Heart left ventricle (tissue), 13 donors: Measurements from ENCODE around the gene FGD4.

Source experiments
- POLR2A ChIP-seq, 2 donors: fragments of 450-650 bp; IDR thresholded peaks; one replicate each; pipeline ENCODE4 v1.6.1; 2017; ENCODE audit warnings: antibody characterized with exemption in 2 of 2, mild to moderate bottlenecking in 2 of 2, moderate library complexity in 2 of 2
- TF ChIP-seq, protein P1 (sequence below), 12 donors: fragments of 200-600 bp; sonication (generic) in 4 of 12; IDR thresholded peaks; one replicate each; pipeline versions ENCODE4 v1.5.0 to v1.8.0; 2018 to 2022; ENCODE audit warnings: antibody characterized with exemption in 12 of 12, mild to moderate bottlenecking in 5 of 12
- donor health status: ischemic (EF 13 %, LVEDD 7.1; RV severe dilation, severe dysfunction).
- donor health status: DM: no; HTN: yes; CAD: no.
- donor health status: DM: no; HTN: no; CAD: no.
- donor health status: ischemic (EF 25% LVEDD 6.9; RV normal size, moderate dysfunction).
- donor health status: ischemic (EF 25% LVEDD 5.7; RV mildly dilated, moderate dysfunction).
- donor health status: ischemic (EF 35%, LVEDD 5.7; RV mildly dilated, moderate dysfunction).
- donor health status: nonischemic (EF 11% LVEDD 7.7; RV severe dilation, severe dysfunction).
- donor health status: DM: yes; HTN: yes; CAD: no.
- donor health status: PGD.
- donor health status: ischemic (EF 29% LVEDD 5.4; RV normal size, mild dysfunction).
- donor health status: nonischemic (EF 23%, LVEDD 6.1; RV moderate dilation, normal function).

DNA sequence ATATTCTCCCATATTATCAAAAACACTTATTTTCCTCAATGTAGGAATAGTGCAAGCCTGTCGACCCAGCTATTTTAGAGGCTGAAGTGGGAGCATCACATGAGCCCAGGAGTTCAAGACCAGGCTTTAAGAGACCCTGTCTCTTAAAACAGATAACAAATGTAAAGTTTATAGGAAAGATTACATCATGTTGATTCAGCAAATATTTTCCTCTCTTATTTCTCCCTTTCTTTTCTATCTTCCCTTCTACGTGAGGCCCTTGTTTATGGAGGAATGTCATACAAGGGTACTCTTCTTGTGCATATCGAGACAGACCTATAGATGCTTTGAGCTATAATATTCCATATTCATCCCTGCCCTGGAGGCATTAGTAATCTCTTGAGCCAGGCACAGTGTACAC, 36.5 kb upstream of the FGD4 start:
- TF ChIP-seq, protein P1, sequence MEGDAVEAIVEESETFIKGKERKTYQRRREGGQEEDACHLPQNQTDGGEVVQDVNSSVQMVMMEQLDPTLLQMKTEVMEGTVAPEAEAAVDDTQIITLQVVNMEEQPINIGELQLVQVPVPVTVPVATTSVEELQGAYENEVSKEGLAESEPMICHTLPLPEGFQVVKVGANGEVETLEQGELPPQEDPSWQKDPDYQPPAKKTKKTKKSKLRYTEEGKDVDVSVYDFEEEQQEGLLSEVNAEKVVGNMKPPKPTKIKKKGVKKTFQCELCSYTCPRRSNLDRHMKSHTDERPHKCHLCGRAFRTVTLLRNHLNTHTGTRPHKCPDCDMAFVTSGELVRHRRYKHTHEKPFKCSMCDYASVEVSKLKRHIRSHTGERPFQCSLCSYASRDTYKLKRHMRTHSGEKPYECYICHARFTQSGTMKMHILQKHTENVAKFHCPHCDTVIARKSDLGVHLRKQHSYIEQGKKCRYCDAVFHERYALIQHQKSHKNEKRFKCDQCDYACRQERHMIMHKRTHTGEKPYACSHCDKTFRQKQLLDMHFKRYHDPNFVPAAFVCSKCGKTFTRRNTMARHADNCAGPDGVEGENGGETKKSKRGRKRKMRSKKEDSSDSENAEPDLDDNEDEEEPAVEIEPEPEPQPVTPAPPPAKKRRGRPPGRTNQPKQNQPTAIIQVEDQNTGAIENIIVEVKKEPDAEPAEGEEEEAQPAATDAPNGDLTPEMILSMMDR (IDR thresholded peaks at IDR 0.05), result no peak
- TF ChIP-seq POLR2A (IDR thresholded peaks at IDR 0.05), result no peak
